Measurements from ENCODE around the gene MGAM2.

The MGAM2 gene

GRCh38 chr7:142123184-142123583 lies 11.7 kb downstream of the MGAM2 start:
- no peak for DNase-seq

DNA sequence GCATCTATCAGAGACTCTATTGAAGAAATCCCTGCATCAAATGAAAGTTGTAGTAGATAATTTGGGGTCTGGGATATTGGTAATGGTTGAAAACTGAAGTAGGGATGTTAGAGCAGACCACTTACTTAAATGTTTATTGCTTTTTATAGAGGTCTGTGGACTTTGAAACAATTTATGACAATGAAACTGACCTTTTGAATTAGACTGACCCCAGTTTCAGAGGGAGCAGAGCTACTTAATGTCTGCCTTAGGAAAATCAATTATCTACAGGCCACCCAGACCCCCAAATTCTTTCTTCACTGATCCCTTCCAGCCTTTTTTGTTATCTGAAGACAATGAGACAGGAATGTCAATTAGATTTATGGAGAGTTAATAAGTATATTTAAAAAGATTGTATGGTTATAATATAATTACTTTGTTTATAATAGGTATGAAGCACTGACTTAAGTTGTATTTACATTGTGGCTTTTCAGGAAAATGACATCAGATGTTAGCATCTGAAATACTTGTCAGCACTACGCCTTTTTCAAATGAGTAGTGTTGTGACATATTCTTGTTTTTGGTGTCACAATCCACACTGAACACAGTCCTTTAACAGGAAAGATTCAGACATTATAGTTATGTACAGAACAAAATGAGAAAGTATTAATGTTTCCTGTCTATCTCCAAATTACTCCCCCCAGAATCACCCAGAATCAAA lies 13.9 kb downstream of the MGAM2 start:
- no peak for DNase-seq

- DNase-seq: no peak
Observed at GRCh38 chr7:142130267-142130666, 18.7 kb downstream of the MGAM2 start.

- DNase-seq: no peak
Observed at GRCh38 chr7:142131439-142132185, 20.1 kb downstream of the MGAM2 start.

- no peak for DNase-seq
Observed at GRCh38 chr7:142133731-142134148, 22.2 kb downstream of the MGAM2 start.

DNA sequence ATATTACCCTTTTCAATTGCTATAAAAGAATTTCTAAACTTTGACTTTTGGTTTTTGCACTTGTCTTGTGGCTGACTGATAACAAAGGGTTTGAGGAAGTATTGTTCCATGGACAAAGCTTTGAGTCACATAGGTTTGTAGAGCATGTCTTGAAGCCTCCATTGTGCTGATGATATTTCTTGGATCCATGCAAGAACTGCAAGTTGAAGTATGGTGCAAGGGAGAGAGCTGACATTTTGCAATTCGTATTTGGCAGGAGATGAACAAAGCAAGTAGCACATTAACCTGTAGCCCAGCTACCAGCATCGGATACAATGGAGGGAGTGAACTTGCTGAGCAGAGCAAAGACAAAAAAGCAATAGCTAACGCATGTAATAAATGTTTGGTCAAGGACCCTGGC lies 23.4 kb downstream of the MGAM2 start:
- no peak for DNase-seq

GRCh38 chr7:142138996-142139395 lies 27.5 kb downstream of the MGAM2 start:
- DNase-seq: no peak

DNA sequence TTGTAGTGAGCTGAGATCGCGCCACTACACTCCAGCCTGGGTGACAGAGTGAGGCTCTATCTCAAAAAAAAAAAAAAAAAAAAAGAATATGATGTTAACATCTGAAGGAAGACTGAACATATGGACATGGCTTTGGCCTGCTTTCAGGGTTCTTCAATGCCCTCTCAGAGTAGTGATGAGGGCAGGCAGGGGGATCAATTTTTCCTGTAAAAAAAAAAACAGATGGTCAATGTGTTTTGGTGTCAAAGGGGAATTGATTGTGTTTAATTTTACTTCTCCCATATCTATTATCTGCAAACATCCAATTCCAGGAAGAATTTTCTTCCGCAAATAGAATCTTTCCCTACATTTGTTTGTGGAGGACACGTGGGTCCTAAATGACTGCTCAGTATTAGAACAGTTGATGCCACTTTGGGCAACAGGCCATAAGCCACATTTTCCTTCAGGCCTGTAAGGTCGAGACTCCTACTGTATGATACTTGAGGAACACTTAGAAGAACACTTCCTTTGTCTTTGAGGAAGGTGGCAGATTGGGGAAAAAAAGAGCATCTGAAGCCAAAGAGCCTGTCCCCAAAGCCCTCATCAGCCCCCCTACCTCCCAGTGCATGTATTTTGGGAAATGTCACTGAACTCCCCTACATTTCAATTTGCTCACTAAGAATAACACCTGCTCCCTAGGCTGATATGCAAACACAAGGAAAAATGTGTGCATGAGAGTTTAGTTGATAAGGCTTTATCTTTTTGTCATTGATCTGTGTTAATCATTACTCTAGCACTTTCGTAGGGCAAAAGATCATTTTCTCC lies 28.3 kb downstream of the MGAM2 start:
- DNase-seq: no peak

DNA sequence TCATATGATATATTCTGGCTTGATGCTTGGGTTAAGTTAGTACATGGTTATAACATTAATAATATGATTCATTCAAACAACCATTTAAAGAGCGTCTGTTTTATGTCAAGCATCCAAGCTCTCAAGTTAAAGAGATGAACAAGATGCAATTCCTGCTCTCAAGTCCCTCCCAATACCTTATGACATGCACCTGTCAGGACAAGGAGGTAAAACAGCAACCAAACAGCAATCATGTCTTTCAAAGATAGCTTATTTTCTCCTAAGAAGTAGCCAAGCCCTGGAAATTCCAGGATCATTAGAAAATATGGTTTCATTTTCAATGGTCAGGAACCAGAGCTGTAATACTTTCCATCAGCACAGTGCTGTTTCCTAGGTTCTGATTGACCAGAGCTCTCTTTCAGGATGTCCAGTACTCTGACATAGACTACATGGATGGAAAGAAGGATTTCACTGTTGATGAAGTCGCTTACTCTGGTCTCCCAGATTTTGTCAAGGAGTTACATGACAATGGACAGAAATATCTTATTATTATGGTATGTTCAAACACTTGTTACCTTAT lies 29.0 kb downstream of the MGAM2 start:
- DNase-seq: no peak

DNA sequence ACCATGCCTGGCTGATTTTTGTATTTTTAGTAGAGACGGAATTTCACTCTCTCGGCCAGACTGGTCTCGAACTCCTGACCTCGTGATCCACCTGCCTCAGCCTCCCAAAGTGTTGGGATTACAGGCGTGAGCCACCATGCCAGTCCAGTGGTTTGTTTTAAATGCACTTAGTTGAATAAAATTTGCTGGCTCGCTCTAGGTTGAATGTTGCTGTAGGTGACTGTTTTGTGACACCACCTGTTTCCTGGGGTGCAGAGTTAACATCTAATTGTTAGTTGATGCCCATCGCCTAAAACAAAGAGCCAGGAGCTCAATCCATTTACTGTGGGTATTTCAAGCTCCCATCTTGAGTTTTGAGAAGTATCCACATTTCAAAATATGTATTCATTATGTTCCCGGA lies 31.2 kb downstream of the MGAM2 start:
- DNase-seq: no peak

DNA sequence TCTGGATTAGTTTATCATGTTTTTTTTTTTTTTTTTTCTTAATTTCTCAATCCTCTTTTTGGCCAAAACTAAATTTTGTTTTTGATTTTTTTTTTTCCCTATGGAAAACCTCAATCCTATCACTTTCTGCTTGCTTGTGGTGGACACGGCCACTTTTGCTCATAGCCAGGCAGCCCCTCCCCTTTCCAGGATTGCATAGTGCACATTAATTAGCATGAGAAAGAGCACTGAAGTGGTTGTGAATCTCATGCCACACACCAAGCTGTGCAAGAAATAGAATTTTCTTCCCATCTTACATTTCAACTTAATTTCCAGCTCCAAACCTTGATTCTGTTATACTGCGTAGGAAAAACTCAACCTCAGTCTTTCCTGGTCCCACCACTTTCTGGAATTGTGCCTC lies 34.6 kb downstream of the MGAM2 start:
- no peak for DNase-seq

GRCh38 chr7:142150356-142150755 lies 38.8 kb downstream of the MGAM2 start:
- DNase-seq: no peak

DNA sequence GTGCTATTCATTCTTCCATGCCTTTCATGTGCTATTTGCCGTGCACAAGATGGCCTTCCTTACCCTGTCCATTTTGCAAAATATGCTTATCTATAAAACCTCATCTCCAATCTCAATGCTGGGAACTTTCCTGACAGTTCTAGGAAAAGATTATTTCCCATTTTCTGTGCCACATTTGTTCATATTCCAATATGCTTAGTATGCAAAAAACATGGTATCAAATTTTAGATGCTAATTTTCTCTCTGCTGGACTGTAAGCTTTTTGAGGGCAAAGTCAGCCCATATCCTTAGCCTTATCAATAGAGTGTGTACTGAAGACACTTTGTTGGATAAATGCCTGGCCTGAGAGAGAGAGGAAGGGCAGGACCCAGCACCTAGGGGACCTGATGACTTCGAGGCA lies 39.4 kb downstream of the MGAM2 start:
- no peak for DNase-seq

DNA sequence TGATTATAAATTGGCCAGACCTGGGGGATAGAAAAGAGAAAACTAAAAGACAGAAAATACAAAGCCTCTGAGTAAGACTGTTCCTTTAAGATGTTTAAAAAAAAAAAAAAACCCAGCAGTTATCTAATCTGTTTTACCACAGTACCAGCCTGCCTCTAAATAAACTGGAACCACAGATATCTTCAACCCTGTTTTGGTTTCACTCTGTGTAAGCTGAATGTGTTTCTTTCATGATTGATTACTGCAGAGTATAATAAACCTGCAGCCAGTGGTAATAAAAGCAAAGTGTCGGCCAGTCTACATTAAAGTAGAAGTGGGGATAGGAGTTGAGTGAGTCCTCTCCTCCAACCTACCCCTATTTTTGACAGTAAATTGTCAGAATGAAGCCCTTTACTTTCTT lies 40.6 kb downstream of the MGAM2 start:
- no peak for DNase-seq

GRCh38 chr7:142153400-142153799 lies 41.9 kb downstream of the MGAM2 start:
- DNase-seq: no peak

- no peak for DNase-seq
Observed at GRCh38 chr7:142158736-142159496, 47.4 kb downstream of the MGAM2 start.

- no peak for DNase-seq
Observed at GRCh38 chr7:142161921-142162320, 50.4 kb downstream of the MGAM2 start.

DNA sequence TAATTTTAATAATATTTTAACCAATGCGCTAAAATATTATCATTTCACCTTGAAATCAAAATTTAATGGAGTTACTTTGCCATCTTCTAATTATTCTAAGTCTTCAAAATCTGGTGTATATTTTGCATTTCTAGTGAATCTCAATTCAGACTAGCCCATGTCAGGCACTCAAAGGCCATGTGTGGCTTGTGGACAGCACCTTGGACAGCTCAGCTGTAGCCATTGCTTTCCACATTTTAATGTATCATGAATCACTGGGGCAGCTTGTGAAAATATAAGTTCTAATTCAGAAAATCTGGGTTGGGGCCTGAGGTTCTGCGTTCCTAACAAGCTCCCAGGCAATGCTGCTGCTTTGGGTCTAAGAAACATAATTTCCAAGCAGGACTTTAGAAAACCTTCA lies 57.2 kb downstream of the MGAM2 start:
- DNase-seq: no peak

DNA sequence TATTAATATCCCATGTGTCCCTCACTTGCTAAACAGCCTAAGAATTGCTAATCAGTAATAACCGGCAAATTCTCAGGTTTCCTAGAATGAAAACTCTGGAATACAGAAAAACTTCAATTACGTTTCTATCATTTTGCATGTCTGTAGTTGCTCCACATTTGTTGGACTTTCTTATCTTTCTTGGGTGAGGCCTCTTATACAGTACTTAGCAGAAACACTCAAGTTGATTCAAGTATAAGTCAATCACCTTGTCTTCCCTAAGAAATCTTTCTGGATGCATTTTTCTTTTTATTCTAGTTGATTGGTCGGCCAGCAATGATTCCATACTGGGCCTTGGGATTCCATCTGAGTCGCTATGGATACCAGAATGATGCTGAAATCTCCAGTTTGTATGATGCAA lies 61.4 kb downstream of the MGAM2 start:
- no peak for DNase-seq

GRCh38 chr7:142174441-142174840 lies 62.9 kb downstream of the MGAM2 start:
- DNase-seq: no peak

DNA sequence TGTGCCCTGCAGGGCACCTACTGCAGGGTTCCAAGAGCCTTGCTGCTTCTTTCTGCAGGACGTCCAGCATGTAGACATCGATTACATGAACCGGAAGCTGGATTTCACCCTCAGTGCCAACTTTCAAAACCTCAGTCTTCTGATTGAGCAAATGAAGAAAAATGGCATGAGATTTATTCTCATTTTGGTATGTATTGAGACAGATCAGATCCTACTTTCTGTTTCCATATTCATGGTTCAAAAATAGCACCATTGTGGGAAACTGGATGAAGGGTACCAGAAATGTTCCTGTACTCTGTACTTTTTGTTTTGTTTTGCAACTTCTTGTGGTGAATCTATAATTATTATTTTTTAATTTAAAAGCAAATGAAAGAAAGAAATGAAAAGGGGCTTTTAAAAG lies 64.1 kb downstream of the MGAM2 start:
- no peak for DNase-seq

DNA sequence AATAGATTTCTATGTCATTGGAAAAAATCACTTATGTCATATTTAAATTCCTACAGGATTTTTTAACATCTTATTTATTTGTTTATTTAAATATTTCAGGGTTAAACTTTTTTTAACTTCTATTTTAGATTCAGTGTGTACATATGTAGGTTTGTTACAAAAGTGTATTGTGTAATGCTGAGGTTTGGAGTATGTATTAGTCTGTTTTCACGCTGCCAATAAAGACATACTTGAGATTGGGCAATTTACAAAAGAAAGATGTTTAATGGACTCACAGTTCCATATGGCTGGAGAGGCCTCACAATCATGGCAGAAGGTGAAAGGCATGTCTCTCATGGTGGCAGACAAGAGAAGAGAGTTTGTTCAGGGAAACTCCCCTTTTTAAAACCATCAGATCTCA lies 65.4 kb downstream of the MGAM2 start:
- no peak for DNase-seq

GRCh38 chr7:142177869-142178268 lies 66.4 kb downstream of the MGAM2 start:
- no peak for DNase-seq
